Measurements from ENCODE around the gene DERL2.

The DERL2 gene

DNA sequence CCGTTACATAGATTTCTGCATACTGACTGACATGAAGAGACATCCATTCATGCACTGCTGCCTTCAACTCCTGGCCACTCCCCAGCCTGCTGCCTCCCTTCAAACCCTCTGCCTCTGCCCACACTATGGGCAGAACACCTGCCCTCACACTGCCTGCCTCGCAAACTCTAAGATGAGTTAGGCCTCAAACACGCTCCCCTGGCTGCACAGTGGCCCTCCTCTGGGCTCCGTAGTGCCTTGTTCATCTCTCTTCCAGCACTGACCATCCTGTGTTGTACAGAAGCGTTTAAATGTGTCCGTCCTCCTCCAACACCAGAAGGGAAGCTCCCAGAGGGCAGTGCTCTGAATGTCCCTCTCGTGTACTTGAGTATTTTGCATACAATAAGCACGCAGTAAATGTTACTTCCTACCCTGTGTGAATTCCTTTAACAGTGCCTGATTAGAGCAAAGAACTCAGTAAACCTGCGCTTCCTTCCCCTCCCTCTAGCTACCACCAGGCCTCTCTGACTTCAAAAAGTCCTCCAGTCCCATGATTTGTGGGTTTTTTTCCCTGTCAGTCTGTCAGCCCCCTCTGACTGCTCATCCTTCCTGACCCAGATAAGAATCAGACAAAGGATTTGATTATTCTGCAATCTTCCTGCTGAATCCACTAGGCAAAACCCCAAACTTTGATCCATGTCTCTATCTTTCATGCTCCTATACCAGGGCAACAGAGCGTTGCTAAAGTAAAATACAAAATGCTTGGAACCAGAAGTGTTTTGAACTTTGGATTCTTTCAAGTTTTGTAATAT lies 21.1 kb downstream of the DERL2 start:
- TF ChIP-seq EZH2phosphoT487 (IDR thresholded peaks at IDR 0.05; ENCODE audit: low read length): no peak
- no peak for TF ChIP-seq EZH2 (optimal IDR thresholded peaks at IDR 0.05; ENCODE audit: low read depth, low read length)
- TF ChIP-seq, protein P1, sequence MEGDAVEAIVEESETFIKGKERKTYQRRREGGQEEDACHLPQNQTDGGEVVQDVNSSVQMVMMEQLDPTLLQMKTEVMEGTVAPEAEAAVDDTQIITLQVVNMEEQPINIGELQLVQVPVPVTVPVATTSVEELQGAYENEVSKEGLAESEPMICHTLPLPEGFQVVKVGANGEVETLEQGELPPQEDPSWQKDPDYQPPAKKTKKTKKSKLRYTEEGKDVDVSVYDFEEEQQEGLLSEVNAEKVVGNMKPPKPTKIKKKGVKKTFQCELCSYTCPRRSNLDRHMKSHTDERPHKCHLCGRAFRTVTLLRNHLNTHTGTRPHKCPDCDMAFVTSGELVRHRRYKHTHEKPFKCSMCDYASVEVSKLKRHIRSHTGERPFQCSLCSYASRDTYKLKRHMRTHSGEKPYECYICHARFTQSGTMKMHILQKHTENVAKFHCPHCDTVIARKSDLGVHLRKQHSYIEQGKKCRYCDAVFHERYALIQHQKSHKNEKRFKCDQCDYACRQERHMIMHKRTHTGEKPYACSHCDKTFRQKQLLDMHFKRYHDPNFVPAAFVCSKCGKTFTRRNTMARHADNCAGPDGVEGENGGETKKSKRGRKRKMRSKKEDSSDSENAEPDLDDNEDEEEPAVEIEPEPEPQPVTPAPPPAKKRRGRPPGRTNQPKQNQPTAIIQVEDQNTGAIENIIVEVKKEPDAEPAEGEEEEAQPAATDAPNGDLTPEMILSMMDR (IDR thresholded peaks at IDR 0.05; ENCODE audit: low read length): no peak
- H4K20me1 ChIP-seq (ENCODE audit: insufficient read depth, low read length): no peaks in the 10 kb centered on the region; the same call in 1 of the 2 replicates
- H3K36me3 ChIP-seq (replicated peaks; ENCODE audit: insufficient read depth, low read length): no peaks in the 10 kb centered on the region

DNA sequence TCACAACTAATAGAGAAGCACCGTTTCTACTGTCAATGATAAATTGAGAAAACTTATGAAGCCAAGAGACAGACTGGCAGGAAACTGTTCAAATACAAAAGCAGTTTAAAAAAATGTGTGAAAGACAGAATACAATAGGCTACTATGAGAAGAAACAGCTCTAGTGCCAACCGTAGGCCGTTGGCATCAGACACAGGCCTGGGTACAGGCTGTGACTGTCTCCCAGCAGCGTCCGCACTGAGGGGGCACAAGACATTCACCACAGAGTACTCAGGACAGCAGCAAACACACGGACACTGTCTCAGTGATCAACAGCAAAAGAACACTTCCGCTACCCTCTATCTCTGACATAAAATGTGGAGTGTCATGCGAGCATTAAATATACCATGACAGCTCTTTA lies 39.2 kb downstream of the DERL2 start:
- peaks cover 6% of the 10 kb centered on the region; the same call in 1 of the 2 replicates for H3K79me2 ChIP-seq (ENCODE audit: low read length)
- H3K27ac ChIP-seq (ENCODE audit: low read length): no peak overlapping the region
- no peaks in the 10 kb centered on the region for H3K4me1 ChIP-seq (ENCODE audit: low read length)
- H3K9me2 ChIP-seq (replicated peaks; ENCODE audit: insufficient read depth, low read length): no peaks in the 10 kb centered on the region
- H3K4me2 ChIP-seq (ENCODE audit: low read depth, low read length): no peak overlapping the region
- H3K9ac ChIP-seq (ENCODE audit: low read length): no peak overlapping the region
- H4K20me1 ChIP-seq (ENCODE audit: insufficient read depth, low read length): no peaks in the 10 kb centered on the region
- peaks cover 8% of the 10 kb centered on the region for H3K36me3 ChIP-seq (replicated peaks; ENCODE audit: insufficient read depth, low read length)
- no peaks in the 10 kb centered on the region for H3F3A ChIP-seq (ENCODE audit: insufficient read depth, low read length)
- TF ChIP-seq, protein P1 (IDR thresholded peaks at IDR 0.05; ENCODE audit: low read length): no peak
- TF ChIP-seq EZH2 (optimal IDR thresholded peaks at IDR 0.05; ENCODE audit: low read depth, low read length) (no peak), EZH2phosphoT487 (IDR thresholded peaks at IDR 0.05; ENCODE audit: low read length) (no peak)
- no peak overlapping the region for H3K4me3 ChIP-seq (ENCODE audit: low read length)
- DNase-seq: no peak
- no peaks in the 10 kb centered on the region for H3K9me3 ChIP-seq (replicated peaks; ENCODE audit: insufficient read depth, low read length)
- H2AFZ ChIP-seq (ENCODE audit: low read length): no peak overlapping the region
- no peaks in the 10 kb centered on the region for H3K27me3 ChIP-seq (replicated peaks; ENCODE audit: insufficient read depth, low read length)

More for the DNA sequence above, 21.1 kb downstream of the DERL2 start:
- Histone ChIP-seq H3K4me3 (ENCODE audit: low read length) (no peak overlapping the region), H3F3A (ENCODE audit: insufficient read depth, low read length) (peaks cover 2% of the 10 kb centered on the region; the same call in 1 of the 2 replicates), H3K27ac (ENCODE audit: low read length) (no peak overlapping the region), H3K4me1 (ENCODE audit: low read length) (peaks cover 8% of the 10 kb centered on the region; the same call in 1 of the 2 replicates), H3K9me3 (replicated peaks; ENCODE audit: insufficient read depth, low read length) (no peaks in the 10 kb centered on the region), H3K9me2 (replicated peaks; ENCODE audit: insufficient read depth, low read length) (no peaks in the 10 kb centered on the region), H2AFZ (ENCODE audit: low read length) (no peak overlapping the region), H3K27me3 (replicated peaks; ENCODE audit: insufficient read depth, low read length) (no peaks in the 10 kb centered on the region), H3K9ac (ENCODE audit: low read length) (no peak overlapping the region), H3K4me2 (ENCODE audit: low read depth, low read length) (no peak overlapping the region), H3K79me2 (ENCODE audit: low read length) (peaks cover 67% of the 10 kb centered on the region)
- DNase-seq: no peak

DNA sequence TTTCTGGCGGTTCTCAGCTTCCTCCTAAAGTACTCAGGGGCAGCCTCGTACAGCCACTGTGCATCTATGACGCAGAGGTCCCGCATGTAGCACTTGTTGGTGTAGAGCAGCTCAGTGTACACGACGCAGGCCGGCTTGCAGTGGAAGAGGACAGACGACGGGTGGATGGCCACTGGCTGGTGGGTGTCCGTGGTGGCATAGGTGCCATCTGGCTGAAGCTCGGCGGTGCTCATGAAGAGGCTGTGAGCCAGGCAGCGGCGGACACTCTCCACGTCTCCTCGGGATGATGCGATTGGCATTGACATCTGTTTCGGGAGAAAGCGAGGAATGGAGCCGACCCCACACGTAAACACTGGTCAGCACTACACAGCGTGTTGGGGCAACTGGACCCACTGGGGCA lies 41.8 kb downstream of the DERL2 start:
- Histone ChIP-seq H3K27me3 (replicated peaks; ENCODE audit: insufficient read depth, low read length) (no peaks in the 10 kb centered on the region), H3K36me3 (replicated peaks; ENCODE audit: insufficient read depth, low read length) (peaks cover 8% of the 10 kb centered on the region; the same call in 1 of the 2 replicates), H3K9me2 (replicated peaks; ENCODE audit: insufficient read depth, low read length) (no peaks in the 10 kb centered on the region), H3K4me2 (ENCODE audit: low read depth, low read length) (no peak overlapping the region), H2AFZ (ENCODE audit: low read length) (no peak overlapping the region), H3K9ac (ENCODE audit: low read length) (no peak overlapping the region), H3K79me2 (ENCODE audit: low read length) (peaks cover 6% of the 10 kb centered on the region; the same call in 1 of the 2 replicates), H4K20me1 (ENCODE audit: insufficient read depth, low read length) (no peaks in the 10 kb centered on the region), H3K27ac (ENCODE audit: low read length) (no peak overlapping the region), H3F3A (ENCODE audit: insufficient read depth, low read length) (peaks cover 2% of the 10 kb centered on the region; the same call in 1 of the 2 replicates), H3K4me1 (ENCODE audit: low read length) (peaks cover 4% of the 10 kb centered on the region; the same call in 1 of the 2 replicates), H3K4me3 (ENCODE audit: low read length) (no peak overlapping the region), H3K9me3 (replicated peaks; ENCODE audit: insufficient read depth, low read length) (no peaks in the 10 kb centered on the region)
- TF ChIP-seq EZH2 (optimal IDR thresholded peaks at IDR 0.05; ENCODE audit: low read depth, low read length): no peak
- TF ChIP-seq, protein P1 (IDR thresholded peaks at IDR 0.05; ENCODE audit: low read length): no peak
- no peak for TF ChIP-seq EZH2phosphoT487 (IDR thresholded peaks at IDR 0.05; ENCODE audit: low read length)
- no peak for DNase-seq
